GM21447 (cell line): ENCODE data around the gene GRPEL2.
"Not testable (repeated sequence)": the region's sequence is repeated elsewhere in the genome, so short reads cannot be mapped to it uniquely, and the experiment has no call there.

Experiments used
- ATAC-seq: cut with Tn5 transposase; IDR thresholded peaks from one replicate; pipeline ENCODE4 v1.9.1; 2021; ENCODE audit not compliant: unreplicated experiment

The GRPEL2 gene

DNA sequence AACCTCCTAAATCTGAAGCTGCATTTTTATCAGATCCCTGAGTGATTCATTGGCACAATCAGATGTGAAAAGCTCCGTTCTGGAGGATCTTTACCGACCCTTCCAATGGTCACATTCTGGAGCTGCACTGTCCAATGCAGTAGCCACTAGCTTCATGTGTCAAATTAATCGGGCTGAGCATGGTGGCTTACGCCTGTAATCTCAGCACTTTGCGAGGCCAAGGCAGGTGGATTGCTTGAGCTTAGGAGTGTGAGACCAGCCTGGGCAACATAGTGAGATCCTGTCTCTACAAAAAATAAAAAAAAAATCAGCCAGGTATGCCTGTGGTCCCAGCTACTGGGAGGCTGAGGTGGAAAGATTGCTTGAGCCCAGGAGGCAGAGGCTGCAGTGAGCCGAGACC is 30.1 kb downstream of the GRPEL2 start:
- no peak for ATAC-seq

- no peak for ATAC-seq
Observed at GRCh38 chr5:149376104-149376503, 30.8 kb downstream of the GRPEL2 start.

DNA sequence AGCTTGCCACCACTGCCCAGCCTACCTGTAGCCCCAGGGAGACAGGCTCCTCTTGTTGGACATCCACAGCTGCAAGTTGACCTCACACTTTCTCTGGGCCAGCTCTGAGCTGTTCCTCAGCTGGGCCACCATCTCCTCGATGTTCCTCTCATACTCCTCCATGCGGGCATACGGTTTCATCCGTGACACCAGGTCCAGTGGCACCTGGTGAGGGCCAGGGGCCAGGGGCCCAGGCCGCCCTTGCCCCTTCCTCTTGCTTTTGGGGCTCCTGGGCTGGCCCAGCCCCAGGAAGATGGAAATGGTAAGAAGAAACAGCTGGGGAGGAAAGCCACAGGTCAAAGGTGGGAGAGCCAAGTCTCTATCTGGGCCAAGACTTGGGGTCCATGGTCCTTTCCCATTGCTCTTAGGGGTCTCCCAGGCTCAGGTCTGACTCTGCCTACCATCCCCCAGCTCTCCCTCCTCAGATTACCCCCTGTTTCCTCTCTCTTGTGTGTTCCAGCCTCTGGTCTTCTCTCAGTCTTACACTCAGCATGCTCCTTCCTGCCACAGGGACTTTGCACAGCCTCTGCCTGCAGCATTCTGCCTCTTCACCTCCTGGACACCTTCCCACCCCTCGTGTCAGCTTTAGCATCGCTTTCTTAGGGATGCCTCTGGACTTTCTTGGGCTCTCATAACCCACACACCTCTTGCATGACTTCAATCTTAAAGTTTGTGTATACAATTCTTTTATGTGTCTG is 31.6 kb downstream of the GRPEL2 start:
- ATAC-seq: no peak

- ATAC-seq: no peak
Observed at GRCh38 chr5:149378241-149378820, 33.0 kb downstream of the GRPEL2 start.

- no peak for ATAC-seq
Observed at GRCh38 chr5:149379177-149379761, 34.0 kb downstream of the GRPEL2 start, which contains the start of gene IL17B. Gene IL17B (minus strand): TSS chr5:149379292. CDS start chr5:149379225, 67 bp downstream.

DNA sequence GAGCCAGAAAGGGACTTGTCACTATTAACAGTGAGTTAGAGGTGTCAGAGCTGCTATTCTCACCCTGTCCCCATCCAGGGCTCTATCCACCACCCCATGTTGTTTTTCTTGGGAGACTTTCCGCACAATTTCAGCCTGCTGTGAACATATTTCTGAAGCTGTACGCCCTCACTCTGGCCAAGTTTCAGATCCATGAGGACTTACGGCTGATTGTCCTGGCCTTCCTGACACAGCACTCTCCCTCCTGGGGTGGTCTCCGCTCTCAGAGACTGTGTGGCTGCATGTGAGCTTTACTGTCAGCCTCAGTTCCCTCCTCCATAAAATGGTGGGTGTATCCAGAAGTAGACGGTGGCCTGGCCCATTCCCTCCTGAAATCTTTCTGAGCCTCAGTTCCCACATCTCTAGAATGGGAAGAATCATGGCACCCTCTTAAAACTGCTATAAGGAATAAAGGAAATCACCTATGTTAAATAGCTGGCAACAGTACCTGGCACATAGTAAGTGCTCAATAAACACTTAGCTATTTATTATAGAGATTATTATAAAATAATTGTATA is 34.6 kb downstream of the GRPEL2 start:
- ATAC-seq: no peak

DNA sequence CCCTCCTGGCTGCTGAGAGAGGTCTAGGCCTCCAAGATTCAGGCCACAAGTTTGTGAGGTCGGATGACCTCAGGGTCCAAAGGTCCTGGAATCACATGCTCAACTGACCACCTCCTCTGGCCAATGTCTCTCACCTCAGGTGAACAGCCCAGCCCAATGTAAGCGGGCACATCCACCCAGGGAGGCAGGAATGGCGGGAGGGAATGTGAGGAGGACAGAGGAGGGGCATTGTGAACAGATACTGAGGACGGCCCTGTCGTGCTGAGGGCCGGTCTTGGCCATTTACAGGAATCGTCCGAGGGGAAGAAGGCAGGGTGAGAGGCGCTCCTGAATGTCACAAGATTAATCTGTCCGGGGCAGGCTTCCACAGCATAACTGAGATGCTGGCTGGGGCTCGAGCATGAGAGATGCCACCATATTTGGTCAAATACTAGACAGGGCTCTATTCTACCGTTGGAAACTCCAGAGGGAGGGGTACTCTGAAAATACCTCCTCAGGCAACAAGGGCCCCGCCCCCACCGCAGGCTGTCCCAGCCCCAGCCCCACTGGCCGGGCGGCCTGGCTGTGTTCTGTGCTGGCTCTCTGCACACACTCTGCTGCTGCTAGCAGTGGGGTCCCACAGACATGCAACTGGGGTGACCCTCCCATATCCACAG is 35.3 kb downstream of the GRPEL2 start:
- ATAC-seq: no peak

- ATAC-seq: no peak
Observed at GRCh38 chr5:149381261-149381985, 36.1 kb downstream of the GRPEL2 start.

- peak; percentile 76 for ATAC-seq
Observed at GRCh38 chr5:149381986-149382338, 36.7 kb downstream of the GRPEL2 start.

DNA sequence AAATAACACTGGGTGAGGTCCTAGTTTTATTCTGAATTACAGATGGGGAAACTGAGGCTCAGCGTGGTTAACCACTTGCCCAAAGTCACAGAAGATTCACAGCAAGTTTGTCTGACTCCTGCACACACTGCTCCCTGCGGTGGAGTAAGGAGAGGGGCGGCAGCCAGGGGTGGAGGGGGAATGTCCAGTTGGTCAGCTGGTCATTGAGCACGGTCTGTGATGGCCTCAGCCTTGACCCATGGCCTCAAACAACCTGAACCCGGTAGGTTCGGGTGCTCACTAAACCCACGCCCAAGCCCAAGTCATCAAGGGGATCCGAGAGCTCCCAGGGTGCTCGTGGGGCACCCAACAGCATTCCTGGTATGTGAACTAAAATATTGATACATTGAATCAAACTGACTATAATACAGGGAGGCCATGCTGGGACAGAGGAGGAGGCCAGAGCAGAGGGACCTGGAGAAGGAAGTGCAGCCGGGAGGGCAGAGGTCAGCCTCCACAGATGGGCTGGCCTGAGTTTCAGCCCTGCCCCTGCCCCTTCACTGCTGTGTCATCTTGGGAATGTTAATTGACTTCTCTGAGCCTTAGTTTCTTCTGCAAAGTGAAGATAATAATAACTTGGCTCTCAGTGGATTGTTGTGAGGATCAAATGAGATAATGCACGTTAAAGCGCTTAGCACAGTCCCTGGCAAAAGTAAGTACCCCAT is 37.4 kb downstream of the GRPEL2 start:
- no peak for ATAC-seq

- ATAC-seq: no peak
Observed at GRCh38 chr5:149383399-149383798, 38.1 kb downstream of the GRPEL2 start.

DNA sequence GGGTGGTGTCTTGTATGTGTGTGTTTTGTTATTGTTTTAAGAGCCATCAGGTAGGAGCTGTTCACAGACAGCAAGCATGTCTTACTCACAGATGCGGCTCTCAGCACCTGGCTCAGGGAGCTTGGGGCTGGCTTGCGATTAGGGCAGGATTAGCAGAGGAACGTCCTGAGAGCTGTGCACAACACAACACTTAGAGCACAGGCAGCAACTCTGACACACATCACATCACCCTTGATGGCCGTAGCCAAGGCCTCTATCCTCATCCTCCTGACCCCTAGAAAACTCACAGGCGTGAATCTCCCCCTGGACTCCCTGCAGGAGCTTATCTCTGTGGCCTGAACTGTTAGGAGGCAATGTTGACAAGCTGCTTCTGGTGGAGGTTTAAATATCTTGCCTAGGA is 40.9 kb downstream of the GRPEL2 start:
- ATAC-seq: no peak

DNA sequence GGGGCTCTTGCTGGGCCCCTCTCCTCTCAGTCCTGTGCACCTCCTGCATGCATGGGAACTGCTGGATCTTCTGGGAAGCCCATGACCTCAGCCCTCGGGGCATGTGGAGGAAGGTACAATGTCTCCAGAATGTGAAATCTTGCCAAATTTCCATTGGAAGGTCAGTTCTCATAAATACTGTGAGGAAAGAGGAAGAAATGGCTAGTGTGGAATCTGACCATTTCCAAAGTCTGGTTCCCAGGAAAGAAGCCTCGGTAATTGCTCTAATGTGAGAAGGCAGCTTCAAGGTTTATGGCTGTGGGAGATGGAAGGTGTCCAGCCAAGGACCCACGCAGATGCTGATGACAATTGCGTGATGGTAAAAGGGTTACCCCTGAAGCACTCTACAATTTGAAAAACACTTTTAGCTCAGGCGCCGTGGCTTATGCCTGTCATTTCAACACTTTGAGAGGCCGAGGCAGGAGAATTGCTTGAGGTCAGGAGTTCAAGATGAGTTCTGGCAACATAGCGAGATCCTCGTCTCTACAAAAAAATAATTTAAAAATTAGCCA is 41.9 kb downstream of the GRPEL2 start:
- no peak for ATAC-seq

DNA sequence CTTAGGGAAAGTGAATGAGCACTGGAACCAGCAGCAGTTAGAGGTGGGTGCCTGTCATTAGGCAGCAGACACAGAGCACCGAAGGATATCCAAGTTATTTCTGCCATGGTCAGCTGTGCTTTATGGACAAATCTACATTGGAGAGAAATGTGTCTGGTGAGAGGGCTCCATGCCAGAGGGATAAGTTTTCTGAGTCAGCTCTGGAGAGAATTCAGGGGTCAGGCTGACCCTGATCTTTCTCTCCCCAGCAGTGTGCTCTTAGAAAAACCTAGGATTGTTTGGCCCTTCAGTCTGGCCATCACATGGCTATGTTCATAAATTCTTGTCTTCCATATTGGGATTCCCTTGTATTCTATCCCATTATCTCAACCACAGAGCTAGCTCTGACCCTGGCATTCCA is 42.7 kb downstream of the GRPEL2 start:
- ATAC-seq: no peak

DNA sequence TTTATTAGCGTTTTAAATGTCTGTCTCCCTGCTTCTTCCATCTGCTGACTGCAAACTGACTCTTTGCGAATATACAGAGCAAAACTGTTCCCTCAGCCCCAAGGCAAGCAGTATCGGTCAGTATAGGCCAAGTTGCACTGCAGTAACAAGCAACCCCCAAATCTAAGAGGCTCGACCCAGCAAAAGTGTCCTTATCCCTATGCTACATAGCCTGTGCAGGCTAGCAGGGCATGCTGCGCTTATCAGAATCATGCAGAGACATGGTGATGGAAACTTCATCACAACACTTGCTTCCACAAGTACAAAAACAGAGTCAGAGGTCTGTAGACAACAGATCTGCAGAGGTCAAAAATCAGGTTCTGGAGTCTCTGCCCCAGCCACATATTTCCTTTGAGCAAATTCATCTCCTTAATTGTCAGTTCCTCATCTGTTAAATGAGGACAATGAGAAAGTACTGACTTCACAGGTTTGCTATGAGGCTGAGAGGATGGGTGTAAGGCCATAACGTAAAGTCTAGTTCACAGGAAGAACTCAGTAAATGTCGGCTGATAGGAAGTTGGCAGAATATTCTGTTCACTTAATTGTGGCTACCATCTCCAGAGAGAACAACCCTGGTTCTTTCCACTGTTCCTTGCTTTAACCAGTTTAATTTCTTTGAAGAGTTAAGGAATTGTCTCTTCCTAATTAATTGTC is 43.3 kb downstream of the GRPEL2 start:
- ATAC-seq: no peak

DNA sequence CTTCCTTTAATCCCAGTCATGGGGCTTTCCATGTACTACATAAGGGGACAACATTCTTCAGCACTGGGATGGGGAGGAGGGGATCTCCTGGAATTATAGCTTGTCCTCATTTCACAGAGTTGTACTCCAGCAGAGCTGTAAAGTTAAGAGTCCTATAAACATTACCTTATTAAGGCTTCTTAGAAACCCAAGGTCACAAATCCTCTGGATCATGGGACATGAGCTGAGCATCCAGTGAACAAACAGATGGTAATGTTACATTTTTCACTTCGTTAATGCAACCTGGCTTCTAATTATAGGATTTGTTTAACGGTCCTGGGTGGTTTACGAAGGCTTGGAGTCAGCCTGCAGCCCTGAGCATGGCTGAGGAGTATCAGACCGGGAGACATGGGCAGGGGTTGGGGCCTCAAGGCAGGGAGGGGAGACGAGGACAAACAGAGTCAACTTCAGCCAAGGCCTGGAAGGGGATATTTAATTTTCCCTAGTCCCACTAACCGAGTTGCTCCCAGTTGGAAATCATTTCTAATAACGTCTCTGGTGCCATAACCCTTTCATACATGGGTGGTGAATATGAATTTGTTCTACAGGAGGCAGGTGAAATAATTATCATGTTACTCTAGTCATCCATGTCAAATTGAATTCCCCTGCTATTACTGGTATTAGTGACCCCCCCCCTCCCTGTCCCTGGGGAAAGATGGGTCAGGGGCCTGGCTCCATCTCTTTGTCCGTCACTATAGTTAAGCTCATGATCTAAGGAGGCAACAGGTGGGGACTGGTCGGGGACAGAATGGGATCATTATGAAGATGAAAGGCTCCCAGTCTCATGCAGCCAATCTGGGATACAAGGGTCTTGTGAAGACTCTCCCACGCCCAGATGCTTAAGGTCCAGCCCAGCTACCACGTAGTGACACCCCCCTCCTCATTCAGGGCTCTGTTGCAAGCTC is 44.5 kb downstream of the GRPEL2 start:
- no peak for ATAC-seq

DNA sequence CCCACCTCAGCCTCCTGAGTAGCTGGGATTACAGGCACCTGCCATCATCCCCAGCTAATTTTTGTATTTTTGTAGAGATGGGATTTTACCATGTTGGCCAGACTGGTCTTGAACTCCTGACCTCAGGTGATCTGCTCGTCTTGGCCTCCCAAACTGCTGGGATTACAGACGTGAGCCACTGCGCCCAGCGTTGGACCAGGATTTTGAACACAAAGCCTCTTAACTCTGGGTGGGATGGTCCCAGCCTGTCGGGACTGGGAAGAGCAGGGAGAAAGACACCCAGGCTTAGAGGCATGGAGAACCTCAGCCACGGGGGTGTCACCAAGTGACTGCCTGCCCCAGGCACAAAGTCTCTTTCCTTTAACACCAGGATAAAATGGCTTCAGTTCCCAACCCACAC is 45.8 kb downstream of the GRPEL2 start:
- not testable (repeated sequence) for ATAC-seq

DNA sequence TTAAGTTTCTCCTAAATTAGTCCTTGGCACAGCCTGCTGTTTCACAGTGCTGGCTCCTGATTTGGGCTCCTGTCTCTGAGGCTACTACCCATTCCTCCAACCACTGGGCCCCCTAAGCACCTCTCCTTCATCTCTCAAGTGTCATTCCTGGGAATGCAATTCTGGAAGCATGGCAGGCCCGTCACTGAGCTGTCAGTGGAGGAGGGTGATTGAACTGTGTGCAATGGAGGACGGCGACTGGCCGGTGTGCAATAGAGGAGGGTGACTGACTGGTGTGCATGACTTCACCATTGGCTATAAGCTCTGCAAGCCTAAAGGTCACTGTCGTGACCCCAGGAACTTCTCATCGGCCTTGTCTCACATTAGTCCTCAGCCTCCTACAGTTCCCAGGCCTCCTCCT is 46.2 kb downstream of the GRPEL2 start:
- no peak for ATAC-seq
